Heart left ventricle (tissue), 13 donors: ENCODE measurements around the gene VGLL2.

Source experiments
- CTCF ChIP-seq, 12 donors: fragments of 200-600 bp; sonication (generic) in 4 of 12; IDR thresholded peaks; one replicate each; pipeline versions ENCODE4 v1.5.0 to v1.8.0; 2018 to 2022; ENCODE audit warnings: antibody characterized with exemption in 12 of 12, mild to moderate bottlenecking in 5 of 12
- POLR2A ChIP-seq, 2 donors: fragments of 450-650 bp; IDR thresholded peaks; one replicate each; pipeline ENCODE4 v1.6.1; 2017; ENCODE audit warnings: antibody characterized with exemption in 2 of 2, mild to moderate bottlenecking in 2 of 2, moderate library complexity in 2 of 2
- donor health status: ischemic (EF 13 %, LVEDD 7.1; RV severe dilation, severe dysfunction).
- donor health status: DM: no; HTN: yes; CAD: no.
- donor health status: DM: no; HTN: no; CAD: no.
- donor health status: ischemic (EF 25% LVEDD 6.9; RV normal size, moderate dysfunction).
- donor health status: ischemic (EF 25% LVEDD 5.7; RV mildly dilated, moderate dysfunction).
- donor health status: ischemic (EF 35%, LVEDD 5.7; RV mildly dilated, moderate dysfunction).
- donor health status: nonischemic (EF 11% LVEDD 7.7; RV severe dilation, severe dysfunction).
- donor health status: DM: yes; HTN: yes; CAD: no.
- donor health status: PGD.
- donor health status: ischemic (EF 29% LVEDD 5.4; RV normal size, mild dysfunction).
- donor health status: nonischemic (EF 23%, LVEDD 6.1; RV moderate dilation, normal function).

GRCh38 chr6:117232196-117232595 lies 33.2 kb upstream of the VGLL2 start:
- TF ChIP-seq CTCF (IDR thresholded peaks at IDR 0.05) (no peak), POLR2A (IDR thresholded peaks at IDR 0.05) (no peak)
